ENCODE measurements around the gene ABCC6. TPM values are rescaled to one million over a fixed set of nuclear protein-coding genes. Genes with fewer than 3 reads are reported as not detected.
"Not testable (repeated sequence)": the region's sequence is repeated elsewhere in the genome, so short reads cannot be mapped to it uniquely, and the experiment has no call there.

The ABCC6 gene
- total RNA-seq, 1 experiment from 2014 or later = 1.6 TPM

GRCh38 chr16:16112450-16113053 is 110.7 kb downstream of the ABCC6 start:
- DNase-seq (ENCODE audit: low spot score) = no peak

- DNase-seq (ENCODE audit: low spot score) = no peak
Measured at GRCh38 chr16:16111639-16112038, 111.7 kb downstream of the ABCC6 start.

GRCh38 chr16:16110111-16110490 is 113.2 kb downstream of the ABCC6 start:
- DNase-seq (ENCODE audit: low spot score) = no peak

GRCh38 chr16:16109453-16110110 is 113.7 kb downstream of the ABCC6 start:
- DNase-seq (ENCODE audit: low spot score) = no peak

DNA sequence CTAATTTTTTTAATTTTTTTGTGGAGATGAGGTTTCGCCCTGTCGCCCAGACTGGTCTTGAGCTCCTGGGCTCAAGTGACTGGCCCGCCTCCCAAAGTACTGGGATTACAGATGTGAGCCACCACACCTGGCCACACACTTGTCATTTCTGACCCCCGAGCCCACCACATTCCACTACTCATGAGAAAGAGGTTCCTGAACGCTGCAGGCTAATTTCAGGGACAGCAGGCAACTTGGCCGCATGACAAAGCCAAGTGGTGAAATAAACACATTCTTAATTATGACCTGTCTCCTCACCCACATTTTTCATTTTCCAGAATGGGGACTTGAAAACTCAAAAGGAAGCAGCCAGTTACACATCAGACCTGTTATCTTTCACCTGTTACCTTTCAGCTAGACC is 114.5 kb downstream of the ABCC6 start:
- no peak for DNase-seq (ENCODE audit: low spot score)

DNA sequence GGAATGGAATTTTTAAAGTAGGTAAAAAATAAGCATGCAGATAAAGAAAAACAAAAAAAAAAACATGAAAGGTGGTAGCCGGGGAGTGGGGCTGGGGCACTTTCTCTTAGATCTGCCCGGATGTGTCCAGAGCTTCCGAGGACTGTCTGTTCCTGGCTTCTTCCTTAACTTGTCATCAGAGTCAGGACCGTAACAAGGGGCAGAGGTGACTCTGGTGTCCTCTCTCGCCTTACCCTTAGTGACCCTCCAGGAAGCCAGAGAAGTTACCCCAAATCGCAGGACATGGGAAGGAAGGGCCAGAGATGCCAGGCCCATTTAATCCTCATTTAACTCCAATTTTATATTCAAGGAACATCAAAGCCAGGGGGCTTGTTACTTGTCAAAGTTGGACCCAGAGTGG is 115.5 kb downstream of the ABCC6 start:
- DNase-seq (ENCODE audit: low spot score) = no peak

DNA sequence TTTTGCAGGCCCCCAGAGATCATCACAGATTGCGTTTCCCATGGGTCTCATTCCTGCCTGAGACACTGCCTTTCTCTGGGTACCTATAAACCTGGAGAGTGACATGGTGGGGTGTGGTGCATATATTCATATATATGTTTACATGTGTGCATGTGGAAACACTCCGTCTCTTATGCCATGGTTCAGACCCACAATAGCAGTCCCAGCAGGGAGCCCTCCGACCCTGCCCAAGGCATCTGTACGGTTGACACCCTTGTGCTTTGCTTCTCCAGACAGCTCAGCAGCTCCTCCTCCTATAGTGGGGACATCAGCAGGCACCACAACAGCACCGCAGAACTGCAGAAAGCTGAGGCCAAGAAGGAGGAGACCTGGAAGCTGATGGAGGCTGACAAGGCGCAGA is 116.8 kb downstream of the ABCC6 start:
- no peak for DNase-seq (ENCODE audit: low spot score)

GRCh38 chr16:16105646-16106045 is 117.6 kb downstream of the ABCC6 start:
- DNase-seq (ENCODE audit: low spot score) = no peak

DNA sequence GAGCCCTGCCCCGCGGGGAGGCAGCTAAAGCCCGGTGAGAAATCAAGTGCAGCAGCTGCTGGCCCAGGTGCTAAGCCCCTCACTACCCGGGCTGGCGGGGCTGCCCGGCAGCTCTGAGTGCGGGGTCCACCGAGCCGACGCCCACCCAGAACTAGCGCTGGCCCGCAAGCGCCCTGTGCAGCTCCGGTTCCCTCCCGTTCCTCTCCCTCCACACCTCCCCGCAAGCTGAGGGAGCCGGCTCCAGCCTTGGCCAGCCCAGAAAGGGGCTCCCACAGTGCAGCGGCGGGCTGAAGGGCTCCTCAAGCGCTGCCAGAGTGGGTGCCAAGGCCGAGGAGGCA is 118.5 kb downstream of the ABCC6 start:
- DNase-seq (ENCODE audit: low spot score) = not testable (repeated sequence)

DNA sequence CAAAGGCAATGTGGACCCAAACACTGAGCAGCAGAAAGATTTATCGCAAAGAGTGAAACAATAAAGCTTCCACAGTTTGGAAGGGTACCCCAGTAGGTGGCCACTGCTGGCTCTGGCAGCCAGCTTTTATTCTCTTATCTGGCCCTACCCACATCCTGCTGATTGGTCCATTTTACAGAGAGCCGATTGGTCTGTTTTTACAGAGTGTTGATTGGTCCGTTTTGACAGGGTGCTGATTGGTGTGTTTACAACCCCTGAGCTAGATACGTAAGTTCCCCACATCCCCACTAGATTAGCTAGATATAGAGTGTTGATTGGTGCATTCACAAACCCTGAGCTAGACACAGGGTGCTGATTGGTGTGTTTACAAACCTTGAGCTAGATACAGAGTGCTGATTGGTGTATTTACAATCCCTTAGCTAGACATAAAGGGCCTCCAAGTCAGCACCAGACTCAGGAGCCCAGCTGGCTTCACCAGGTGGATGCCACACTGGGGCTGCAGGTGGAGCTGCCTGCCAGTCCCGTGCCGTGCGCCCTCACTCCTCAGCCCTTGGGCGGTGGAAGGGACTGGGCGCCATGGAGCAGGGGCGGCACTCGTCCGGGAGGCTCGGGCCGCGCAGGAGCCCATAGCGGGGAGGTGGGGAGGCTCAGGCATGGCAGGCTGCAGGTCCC is 119.0 kb downstream of the ABCC6 start:
- not testable (repeated sequence) for DNase-seq (ENCODE audit: low spot score)

- no peak for DNase-seq (ENCODE audit: low spot score)
Measured at GRCh38 chr16:16102738-16103137, 120.6 kb downstream of the ABCC6 start.

GRCh38 chr16:16101585-16101984 is 121.7 kb downstream of the ABCC6 start:
- DNase-seq (ENCODE audit: low spot score) = no peak

GRCh38 chr16:16100631-16101030 is 122.7 kb downstream of the ABCC6 start:
- no peak for DNase-seq (ENCODE audit: low spot score)

- no peak for DNase-seq (ENCODE audit: low spot score)
Measured at GRCh38 chr16:16099320-16099719, 124.0 kb downstream of the ABCC6 start.

Other genes starting within 250 kb of the ABCC6 start
- gene NOMO3, start 9.0 kb upstream of the ABCC6 start, total RNA-seq (2014; rRNA removed; shearing (Covaris generic)) = 20.9 and 50.4 TPM in 2 replicates
- gene NPIPA7, start 155.6 kb upstream of the ABCC6 start, total RNA-seq (2014; rRNA removed; shearing (Covaris generic)) = 3.1 and 7.7 TPM in 2 replicates

Data from H4 (cell line).